Liver (tissue), 9 donors: ENCODE results near the gene HYCC1. TPM values are rescaled to one million over a fixed set of nuclear protein-coding genes. Genes with fewer than 3 reads are reported as not detected.

Experiments
- DNase-seq: peaks from one replicate; pipeline ENCODE4 v3.0.0-alpha.2; 2017; ENCODE audit warnings: low spot score
- H3K27ac ChIP-seq, 2 donors: one replicate each; pipeline ENCODE4 v1.7.0; 2013; ENCODE audit warnings: inconsistent platforms in 2 of 2, low read length in 2 of 2, control low read depth in 1 of 2, low read depth in 1 of 2, mild to moderate bottlenecking in 1 of 2
- H3K27me3 ChIP-seq, 4 donors: one replicate each; pipeline versions ENCODE4 v1.6.1 to v1.7.0; 2013; ENCODE audit warnings: low read length in 3 of 4, inconsistent platforms in 1 of 4, mild to moderate bottlenecking in 1 of 4, moderate library complexity in 1 of 4; ENCODE audit not compliant: control insufficient read depth in 4 of 4, insufficient read depth in 4 of 4
- H3K36me3 ChIP-seq, 4 donors: one replicate each; pipeline versions ENCODE4 v1.6.1 to v1.7.0; 2013; ENCODE audit warnings: low read length in 3 of 4, mild to moderate bottlenecking in 3 of 4, low read depth in 1 of 4, moderate library complexity in 1 of 4; ENCODE audit not compliant: control insufficient read depth in 4 of 4, insufficient read depth in 3 of 4
- H3K4me1 ChIP-seq, 4 donors: one replicate each; pipeline versions ENCODE4 v1.6.1 to v1.7.0; 2013; ENCODE audit warnings: low read length in 3 of 4, mild to moderate bottlenecking in 3 of 4, moderate library complexity in 1 of 4; ENCODE audit not compliant: control insufficient read depth in 4 of 4, insufficient read depth in 4 of 4
- H3K4me3 ChIP-seq, 3 donors: one replicate each; pipeline versions ENCODE4 v1.6.1 to v1.7.0; 2013; ENCODE audit warnings: low read length in 3 of 3, control low read depth in 1 of 3, low read depth in 1 of 3, mild to moderate bottlenecking in 1 of 3
- H3K9ac ChIP-seq, 2 donors: one replicate each; pipeline ENCODE4 v1.7.0; 2013; ENCODE audit warnings: low read length in 2 of 2, mild to moderate bottlenecking in 2 of 2, moderate library complexity in 2 of 2, control low read depth in 1 of 2, low read depth in 1 of 2
- H3K9me3 ChIP-seq, 4 donors: one replicate each; pipeline versions ENCODE4 v1.6.1 to v1.7.0; 2013; ENCODE audit warnings: low read length in 3 of 4; ENCODE audit not compliant: control insufficient read depth in 4 of 4
- ATF3 ChIP-seq: IDR thresholded peaks from 2 replicates; pipeline ENCODE4 v1.6.1; 2016; ENCODE audit warnings: antibody characterized with exemption
- EGR1 ChIP-seq, 2 donors: IDR thresholded peaks; 2 replicates each; pipeline ENCODE4 v1.6.1; 2016 to 2018; ENCODE audit warnings: antibody characterized with exemption in 2 of 2, low read depth in 2 of 2
- FOXA1 ChIP-seq: IDR thresholded peaks from 2 replicates; pipeline ENCODE4 v1.6.1; 2016; ENCODE audit warnings: antibody characterized with exemption
- FOXA2 ChIP-seq: IDR thresholded peaks from 2 replicates; pipeline ENCODE4 v1.6.1; 2016; ENCODE audit warnings: antibody characterized with exemption
- GABPA ChIP-seq, 2 donors: IDR thresholded peaks in 1 of 2; conservative IDR thresholded peaks in 1 of 2; 2 replicates each; pipeline ENCODE4 v1.6.1; 2016; ENCODE audit warnings: antibody characterized with exemption in 2 of 2, mild to moderate bottlenecking in 1 of 2, moderate library complexity in 1 of 2
- JUND ChIP-seq, 2 donors: IDR thresholded peaks; 2 replicates each; pipeline ENCODE4 v1.6.1; 2016; ENCODE audit warnings: antibody characterized with exemption in 2 of 2
- MAX ChIP-seq: IDR thresholded peaks from 2 replicates; pipeline ENCODE4 v1.6.1; 2016; ENCODE audit warnings: antibody characterized with exemption
- NR2F2 ChIP-seq: IDR thresholded peaks from 2 replicates; pipeline ENCODE4 v1.6.1; 2016; ENCODE audit warnings: antibody characterized with exemption
- RXRA ChIP-seq, 2 donors: IDR thresholded peaks; 2 replicates each; pipeline ENCODE4 v1.6.1; 2017 to 2018; ENCODE audit warnings: antibody characterized with exemption in 2 of 2, mild to moderate bottlenecking in 1 of 2
- SP1 ChIP-seq: IDR thresholded peaks from 2 replicates; pipeline ENCODE4 v1.6.1; 2018; ENCODE audit warnings: antibody characterized with exemption, mild to moderate bottlenecking
- TAF1 ChIP-seq: conservative IDR thresholded peaks from 2 replicates; pipeline ENCODE4 v1.6.1; 2016; ENCODE audit warnings: antibody characterized with exemption, mild to moderate bottlenecking
- WGBS: extraction: QIAGEN DNeasy Blood & Tissue Kit; methylation state at CpG from one replicate; pipeline ENCODE4 v1.1.7; 2013; 5-methylcytosine and 5-hydroxymethylcytosine counted together
- polyA plus RNA-seq, 2 donors: library from polyadenylated mRNA; stranded (reverse) in 1 of 2; unstranded in 1 of 2; fragments of 200-250 nt in 1 of 2; fragments of >200 nt in 1 of 2; fragmentation: Nextera tagmentation in 1 of 2; extraction: Ambion mirVana in 1 of 2; gene quantifications; one replicate each; pipeline versions ENCODE4 v1.2.1 to v1.2.3, GENCODE V29; 2013 to 2015
- total RNA-seq, 2 donors: library from RNA; depleted of rRNA; stranded (reverse); fragments of >200 nt; gene quantifications; one replicate each; pipeline ENCODE4 v1.2.3, GENCODE V29; 2014
- TF ChIP-seq, protein P1 (sequence below): fragments of 150-350 bp; IDR thresholded peaks from 2 replicates; pipeline ENCODE4 v1.5.1; 2017; ENCODE audit warnings: improper control_type of control experiment, low read depth, low read length; ENCODE audit not compliant: missing input control
- TF ChIP-seq, protein P2 (sequence below): IDR thresholded peaks from 2 replicates; pipeline ENCODE4 v1.6.1; 2016; ENCODE audit warnings: antibody characterized with exemption
- donor health status: healthy.
- donor health status: healthy.
- donor health status: healthy.
- donor health status: healthy.
- donor health status: healthy.

The HYCC1 gene
- total and polyA plus RNA-seq, 4 donors = 5.6 to 19.0 (median 10.6) TPM

DNA sequence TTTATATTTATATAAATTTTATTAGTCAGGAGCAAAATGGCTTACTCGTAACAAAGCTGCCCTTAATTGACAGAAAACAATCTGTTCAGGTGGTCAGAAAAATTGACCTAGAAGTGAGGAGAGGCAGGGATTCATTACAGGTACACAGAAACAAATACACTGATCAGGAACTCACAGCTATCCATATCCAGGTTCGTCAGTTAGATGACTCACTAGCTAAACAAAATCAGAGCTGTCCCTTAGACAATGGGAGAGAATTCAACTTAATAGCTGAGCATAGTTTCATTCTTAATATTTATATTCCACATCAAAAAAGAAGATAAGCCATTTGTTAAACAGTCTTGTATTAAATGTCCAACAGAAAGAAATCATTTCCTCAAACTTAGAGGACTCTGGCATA lies 41.7 kb downstream of the HYCC1 start:
- 92% methylated on average over 2 of the region's 2 CpGs for WGBS
- Histone ChIP-seq H3K36me3 (peaks cover 0 to 8% (median 4%) of the 10 kb centered on the region in 4 donors), H3K9ac (no peak overlapping the region), H3K4me3 (no peak overlapping the region), H3K27me3 (no peaks in the 10 kb centered on the region), H3K9me3 (no peaks in the 10 kb centered on the region), H3K4me1 (no peaks in the 10 kb centered on the region), H3K27ac (no peak overlapping the region)
- no peak for TF ChIP-seq FOXA1
- TF ChIP-seq JUND (IDR thresholded peaks at IDR 0.05) = no peak
- TF ChIP-seq MAX = no peak
- TF ChIP-seq TAF1 = no peak
- DNase-seq = no peak

GRCh38 chr7:22969010-22969431 lies 44.9 kb downstream of the HYCC1 start:
- Histone ChIP-seq H3K4me3 (no peak overlapping the region), H3K36me3 (peaks cover 0 to 6% (median 1%) of the 10 kb centered on the region in 4 donors), H3K27ac (no peak overlapping the region), H3K27me3 (no peaks in the 10 kb centered on the region), H3K9me3 (no peaks in the 10 kb centered on the region), H3K9ac (no peak overlapping the region), H3K4me1 (no peaks in the 10 kb centered on the region)
- TF ChIP-seq FOXA1 = no peak
- TF ChIP-seq JUND (IDR thresholded peaks at IDR 0.05) = no peak
- no peak for TF ChIP-seq SP1
- no peak for TF ChIP-seq GABPA (IDR thresholded peaks at IDR 0.05 in 1 of 2, conservative IDR thresholded peaks at IDR 0.05 in 1 of 2)
- TF ChIP-seq ATF3 = no peak
- no peak for TF ChIP-seq MAX
- TF ChIP-seq RXRA (IDR thresholded peaks at IDR 0.05) = no peak
- TF ChIP-seq, protein P1, sequence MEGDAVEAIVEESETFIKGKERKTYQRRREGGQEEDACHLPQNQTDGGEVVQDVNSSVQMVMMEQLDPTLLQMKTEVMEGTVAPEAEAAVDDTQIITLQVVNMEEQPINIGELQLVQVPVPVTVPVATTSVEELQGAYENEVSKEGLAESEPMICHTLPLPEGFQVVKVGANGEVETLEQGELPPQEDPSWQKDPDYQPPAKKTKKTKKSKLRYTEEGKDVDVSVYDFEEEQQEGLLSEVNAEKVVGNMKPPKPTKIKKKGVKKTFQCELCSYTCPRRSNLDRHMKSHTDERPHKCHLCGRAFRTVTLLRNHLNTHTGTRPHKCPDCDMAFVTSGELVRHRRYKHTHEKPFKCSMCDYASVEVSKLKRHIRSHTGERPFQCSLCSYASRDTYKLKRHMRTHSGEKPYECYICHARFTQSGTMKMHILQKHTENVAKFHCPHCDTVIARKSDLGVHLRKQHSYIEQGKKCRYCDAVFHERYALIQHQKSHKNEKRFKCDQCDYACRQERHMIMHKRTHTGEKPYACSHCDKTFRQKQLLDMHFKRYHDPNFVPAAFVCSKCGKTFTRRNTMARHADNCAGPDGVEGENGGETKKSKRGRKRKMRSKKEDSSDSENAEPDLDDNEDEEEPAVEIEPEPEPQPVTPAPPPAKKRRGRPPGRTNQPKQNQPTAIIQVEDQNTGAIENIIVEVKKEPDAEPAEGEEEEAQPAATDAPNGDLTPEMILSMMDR = no peak
- TF ChIP-seq NR2F2 = no peak
- TF ChIP-seq FOXA2 = no peak
- TF ChIP-seq, protein P2, sequence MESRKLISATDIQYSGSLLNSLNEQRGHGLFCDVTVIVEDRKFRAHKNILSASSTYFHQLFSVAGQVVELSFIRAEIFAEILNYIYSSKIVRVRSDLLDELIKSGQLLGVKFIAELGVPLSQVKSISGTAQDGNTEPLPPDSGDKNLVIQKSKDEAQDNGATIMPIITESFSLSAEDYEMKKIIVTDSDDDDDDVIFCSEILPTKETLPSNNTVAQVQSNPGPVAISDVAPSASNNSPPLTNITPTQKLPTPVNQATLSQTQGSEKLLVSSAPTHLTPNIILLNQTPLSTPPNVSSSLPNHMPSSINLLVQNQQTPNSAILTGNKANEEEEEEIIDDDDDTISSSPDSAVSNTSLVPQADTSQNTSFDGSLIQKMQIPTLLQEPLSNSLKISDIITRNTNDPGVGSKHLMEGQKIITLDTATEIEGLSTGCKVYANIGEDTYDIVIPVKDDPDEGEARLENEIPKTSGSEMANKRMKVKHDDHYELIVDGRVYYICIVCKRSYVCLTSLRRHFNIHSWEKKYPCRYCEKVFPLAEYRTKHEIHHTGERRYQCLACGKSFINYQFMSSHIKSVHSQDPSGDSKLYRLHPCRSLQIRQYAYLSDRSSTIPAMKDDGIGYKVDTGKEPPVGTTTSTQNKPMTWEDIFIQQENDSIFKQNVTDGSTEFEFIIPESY = no peak
- no peak for TF ChIP-seq EGR1 (IDR thresholded peaks at IDR 0.05; ENCODE audit: low read depth in 2 of 2)
- no peak for TF ChIP-seq TAF1
- DNase-seq = no peak
- WGBS = 66% methylated on average over 3 of the region's 3 CpGs

Other genes starting within 250 kb of the HYCC1 start
- gene TOMM7, start 191.3 kb downstream of the HYCC1 start, total RNA-seq = 10 to 100 TPM; 39.2 to 73.7 TPM
- gene TOMM7, start 191.3 kb downstream of the HYCC1 start, polyA plus RNA-seq = 100 to 1,000 TPM; 200 to 271 TPM
- 10 to 100 TPM; 12.6 to 14.1 TPM for gene KLHL7, start 91.7 kb upstream of the HYCC1 start, total RNA-seq
- gene KLHL7, start 91.7 kb upstream of the HYCC1 start, polyA plus RNA-seq = 1 to 10 TPM; 5.4 to 7.3 TPM
- 10 to 100 TPM; 24.4 to 35.8 TPM for gene NUP42, start 167.9 kb upstream of the HYCC1 start, total RNA-seq
- gene NUP42, start 167.9 kb upstream of the HYCC1 start, polyA plus RNA-seq = 10 to 100 TPM; 11.9 to 12.2 TPM
- 10 to 100 TPM in 1 of 2 donors, 1 to 10 TPM in 1; 4.8 to 10.5 TPM for gene GPNMB, start 232.6 kb upstream of the HYCC1 start, total RNA-seq
- 1 to 10 TPM; 2.6 to 5.1 TPM for gene GPNMB, start 232.6 kb upstream of the HYCC1 start, polyA plus RNA-seq